Nephron (organoid): ENCODE measurements around the gene ORC2.
A peak's percentile ranks its signal among the peaks of the same experiment; 100 is the strongest.

ENCODE experiments used
- H3K27ac Mint-ChIP-seq, 3 experiments: 2 replicates each; pipeline ENCODE4 v1.8.0; 2020; ENCODE audit warnings: mixed read lengths in 3 of 3, mild to moderate bottlenecking in 2 of 3, moderate library complexity in 1 of 3
- H3K27me3 Mint-ChIP-seq: 2 replicates; pipeline ENCODE4 v1.8.0; 2021; ENCODE audit warnings: low read depth, mild to moderate bottlenecking, moderate library complexity, mixed read lengths
- H3K36me3 Mint-ChIP-seq: 2 replicates; pipeline ENCODE4 v1.8.0; 2020; ENCODE audit warnings: low read depth, mixed read lengths
- H3K4me1 Mint-ChIP-seq: 2 replicates; pipeline ENCODE4 v1.8.0; 2020; ENCODE audit warnings: mixed read lengths
- H3K4me3 Mint-ChIP-seq, 3 experiments: 2 replicates each; pipeline ENCODE4 v1.8.0; 2020; ENCODE audit warnings: mild to moderate bottlenecking in 3 of 3, mixed read lengths in 3 of 3, moderate library complexity in 2 of 3
- H3K9me3 Mint-ChIP-seq: 2 replicates; pipeline ENCODE4 v1.8.0; 2020; ENCODE audit warnings: mixed read lengths
- CTCF ChIP-seq, 3 experiments: fragments of 200-600 bp; sonication (generic); IDR thresholded peaks; one replicate each; pipeline ENCODE4 v1.5.0; 2021; ENCODE audit warnings: antibody characterized with exemption in 3 of 3; ENCODE audit not compliant: unreplicated experiment in 3 of 3

ORC2 gene

GRCh38 chr2:200963124-200963917, at the start of gene ORC2:
TSS of gene ORC2 (minus strand) at chr2:200963660. CDS start at chr2:200958123, 5,537 bp downstream.
- Mint-ChIP-seq H3K36me3 (peaks cover 2% of the 10 kb centered on the region), H3K27me3 (no peaks in the 10 kb centered on the region), H3K4me1 (peaks cover 34% of the 10 kb centered on the region), H3K9me3 (no peaks in the 10 kb centered on the region), H3K4me3 (peak within 1 kb of the TSS; percentile 98 to 100 (median 98)), H3K27ac (peak within 1 kb of the TSS; percentile 98 to 99 (median 99))
- peak; percentile 69 to 89 (median 77) for TF ChIP-seq CTCF (IDR thresholded peaks at IDR 0.05; ENCODE audit: unreplicated experiment in 3 of 3)

GRCh38 chr2:201008296-201008829, 44.9 kb upstream of the ORC2 start:
- TF ChIP-seq CTCF (IDR thresholded peaks at IDR 0.05; ENCODE audit: unreplicated experiment in 3 of 3), result no peak
- H3K9me3 Mint-ChIP-seq, result no peaks in the 10 kb centered on the region
- peaks cover 39% of the 10 kb centered on the region for H3K36me3 Mint-ChIP-seq
- H3K4me1 Mint-ChIP-seq, result no peaks in the 10 kb centered on the region
- H3K27ac Mint-ChIP-seq, result peak overlapping the region; percentile 38 to 84 (median 73)
- H3K27me3 Mint-ChIP-seq, result no peaks in the 10 kb centered on the region
- no peak overlapping the region for H3K4me3 Mint-ChIP-seq

DNA sequence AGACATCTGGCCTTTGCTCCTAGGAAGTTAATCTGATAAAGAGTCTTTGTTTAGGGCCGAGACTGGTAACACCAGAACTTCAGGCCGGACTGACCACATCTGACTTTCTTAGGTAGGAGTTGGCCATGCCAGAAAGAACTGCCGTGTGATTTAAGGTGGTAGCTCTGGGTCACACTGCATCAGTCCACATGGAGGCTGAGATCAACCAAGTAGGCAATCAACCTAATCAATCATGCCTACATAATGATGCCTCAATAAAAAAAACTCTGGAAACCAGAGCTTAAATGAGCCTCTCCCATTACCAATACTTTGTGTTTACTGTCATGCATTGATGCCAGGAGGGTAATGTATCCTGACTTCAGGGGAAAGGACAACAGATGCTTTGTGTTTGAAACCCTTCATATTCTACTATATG, 44.1 kb upstream of the ORC2 start:
- Mint-ChIP-seq H3K27ac (peak overlapping the region in 2 of 3 experiments; percentile 73 to 84), H3K4me1 (no peaks in the 10 kb centered on the region), H3K9me3 (no peaks in the 10 kb centered on the region), H3K4me3 (no peak overlapping the region), H3K27me3 (no peaks in the 10 kb centered on the region), H3K36me3 (peaks cover 40% of the 10 kb centered on the region)
- no peak for TF ChIP-seq CTCF (IDR thresholded peaks at IDR 0.05; ENCODE audit: unreplicated experiment in 3 of 3)

- peaks cover 44% of the 10 kb centered on the region for H3K36me3 Mint-ChIP-seq
- no peaks in the 10 kb centered on the region for H3K4me1 Mint-ChIP-seq
- H3K27ac Mint-ChIP-seq, result peak overlapping the region in 2 of 3 experiments; percentile 13 to 84
- TF ChIP-seq CTCF (IDR thresholded peaks at IDR 0.05; ENCODE audit: unreplicated experiment in 3 of 3), result no peak
- H3K4me3 Mint-ChIP-seq, result no peak overlapping the region
- H3K9me3 Mint-ChIP-seq, result no peaks in the 10 kb centered on the region
- no peaks in the 10 kb centered on the region for H3K27me3 Mint-ChIP-seq
Observed at GRCh38 chr2:201006704-201007103, 43.2 kb upstream of the ORC2 start.

DNA sequence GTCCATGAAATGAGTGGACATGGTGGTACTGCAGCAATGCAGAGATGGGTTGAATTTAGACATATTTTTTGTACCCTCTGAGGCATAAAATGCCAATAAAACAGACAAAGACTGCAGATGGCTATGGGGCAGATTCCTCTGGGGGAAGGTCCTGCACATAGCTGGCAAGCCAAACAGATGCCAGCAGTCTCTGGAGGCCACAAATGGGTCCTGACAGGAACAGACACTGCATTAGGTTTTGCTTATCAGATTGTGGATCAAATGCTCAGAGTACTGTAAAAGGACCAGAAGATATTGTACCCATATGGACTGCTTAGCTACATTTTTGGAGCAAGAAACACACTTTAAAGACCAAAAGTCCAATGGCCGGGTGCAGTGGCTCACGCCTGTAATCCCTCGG, 40.9 kb upstream of the ORC2 start:
- Mint-ChIP-seq H3K36me3 (peaks cover 44% of the 10 kb centered on the region), H3K4me3 (no peak overlapping the region), H3K9me3 (no peaks in the 10 kb centered on the region), H3K4me1 (no peaks in the 10 kb centered on the region), H3K27ac (no peak overlapping the region), H3K27me3 (no peaks in the 10 kb centered on the region)
- no peak for TF ChIP-seq CTCF (IDR thresholded peaks at IDR 0.05; ENCODE audit: unreplicated experiment in 3 of 3)
